GM21786 (cell line): ENCODE data around the gene EPHA4.

Experiments
- ATAC-seq: cut with Tn5 transposase; IDR thresholded peaks from one replicate; pipeline ENCODE4 v1.9.1; 2021; ENCODE audit not compliant: unreplicated experiment

Gene EPHA4

GRCh38 chr2:221572219-221572820, at the start of gene EPHA4:
Gene EPHA4 (minus strand): TSS chr2:221572304. CDS start chr2:221572248, 56 bp downstream.
- ATAC-seq, result peak; percentile 83

- ATAC-seq, result no peak
Measured at GRCh38 chr2:221618007-221618406, 45.9 kb upstream of the EPHA4 start.

- ATAC-seq, result no peak
Measured at GRCh38 chr2:221616561-221616960, 44.5 kb upstream of the EPHA4 start.

- no peak for ATAC-seq
Measured at GRCh38 chr2:221614274-221614673, 42.2 kb upstream of the EPHA4 start.

- ATAC-seq, result no peak
Measured at GRCh38 chr2:221612800-221613199, 40.7 kb upstream of the EPHA4 start.

- ATAC-seq, result no peak
Measured at GRCh38 chr2:221612161-221612560, 40.1 kb upstream of the EPHA4 start.

- ATAC-seq, result no peak
Measured at GRCh38 chr2:221610675-221611074, 38.6 kb upstream of the EPHA4 start.

GRCh38 chr2:221610255-221610654, 38.2 kb upstream of the EPHA4 start:
- ATAC-seq, result no peak

- no peak for ATAC-seq
Measured at GRCh38 chr2:221608442-221608841, 36.3 kb upstream of the EPHA4 start.

GRCh38 chr2:221606424-221606823, 34.3 kb upstream of the EPHA4 start:
- ATAC-seq, result no peak

GRCh38 chr2:221605751-221606240, 33.7 kb upstream of the EPHA4 start:
- ATAC-seq, result no peak

- no peak for ATAC-seq
Measured at GRCh38 chr2:221602938-221603337, 30.8 kb upstream of the EPHA4 start.

- no peak for ATAC-seq
Measured at GRCh38 chr2:221601376-221601775, 29.3 kb upstream of the EPHA4 start.

GRCh38 chr2:221600388-221600787, 28.3 kb upstream of the EPHA4 start:
- ATAC-seq, result no peak

- ATAC-seq, result no peak
Measured at GRCh38 chr2:221596192-221596591, 24.1 kb upstream of the EPHA4 start.

GRCh38 chr2:221590861-221591365, 18.8 kb upstream of the EPHA4 start:
- no peak for ATAC-seq

- ATAC-seq, result no peak
Measured at GRCh38 chr2:221589696-221590095, 17.6 kb upstream of the EPHA4 start.

- no peak for ATAC-seq
Measured at GRCh38 chr2:221588306-221588985, 16.3 kb upstream of the EPHA4 start.

- no peak for ATAC-seq
Measured at GRCh38 chr2:221581986-221582385, 9.9 kb upstream of the EPHA4 start.

- ATAC-seq, result no peak
Measured at GRCh38 chr2:221574231-221574570, 2.1 kb upstream of the EPHA4 start.

GRCh38 chr2:221573430-221574230, 1.5 kb upstream of the EPHA4 start:
- peak; percentile 66 for ATAC-seq
